Heart left ventricle (tissue), 16 donors: ENCODE data around the gene RCBTB1. TPM values are rescaled to one million over a fixed set of nuclear protein-coding genes. Genes with fewer than 3 reads are reported as not detected.

Source experiments
- ATAC-seq, 4 donors: fragments of 200-7000 bp; cut with Tn5 transposase; one replicate each; pipeline ENCODE4 v1.9.1; 2020 to 2022; ENCODE audit warnings: moderate library complexity in 4 of 4, mild to moderate bottlenecking in 3 of 4, moderate number of reproducible peaks in 1 of 4
- DNase-seq, 5 donors: peaks; one replicate each; pipeline ENCODE4 v3.0.0-alpha.2; 2020
- H3K27ac ChIP-seq, 12 donors: fragments of 200-600 bp; sonication (generic) in 4 of 12; one replicate each; pipeline versions ENCODE4 v1.5.0 to v1.8.0; 2016 to 2022; ENCODE audit warnings: mild to moderate bottlenecking in 2 of 12
- H3K27me3 ChIP-seq, 9 donors: fragments of 200-600 bp; sonication (generic) in 2 of 9; one replicate each; pipeline versions ENCODE4 v1.5.1 to v1.8.0; 2016 to 2022; ENCODE audit warnings: mild to moderate bottlenecking in 3 of 9
- H3K36me3 ChIP-seq, 9 donors: fragments of 200-600 bp; sonication (generic) in 2 of 9; one replicate each; pipeline versions ENCODE4 v1.5.0 to v1.8.0; 2018 to 2022; ENCODE audit warnings: mild to moderate bottlenecking in 2 of 9
- H3K4me1 ChIP-seq, 12 donors: fragments of 200-600 bp; sonication (generic) in 4 of 12; one replicate each; pipeline versions ENCODE4 v1.5.0 to v1.8.0; 2016 to 2022; ENCODE audit warnings: mild to moderate bottlenecking in 3 of 12
- H3K4me3 ChIP-seq, 12 donors: fragments of 200-600 bp; sonication (generic) in 4 of 12; one replicate each; pipeline versions ENCODE4 v1.5.0 to v1.8.0; 2017 to 2022; ENCODE audit warnings: mild to moderate bottlenecking in 9 of 12, moderate library complexity in 4 of 12
- H3K9me3 ChIP-seq, 12 donors: fragments of 200-600 bp; sonication (generic) in 4 of 12; one replicate each; pipeline versions ENCODE4 v1.5.0 to v1.8.0; 2016 to 2022; ENCODE audit warnings: mild to moderate bottlenecking in 1 of 12
- POLR2A ChIP-seq, 2 donors: fragments of 450-650 bp; IDR thresholded peaks; one replicate each; pipeline ENCODE4 v1.6.1; 2017; ENCODE audit warnings: antibody characterized with exemption in 2 of 2, mild to moderate bottlenecking in 2 of 2, moderate library complexity in 2 of 2
- WGBS, 4 donors: extraction: QIAGEN DNeasy Blood & Tissue Kit in 2 of 4; methylation state at CpG; one replicate each; pipeline versions ENCODE4 v1.1.5 to v1.1.7; 2013 to 2018; 5-methylcytosine and 5-hydroxymethylcytosine counted together
- intact Hi-C, 10 donors: fragments of 100-400 bp; cut with DNase I; formaldehyde crosslinking; loops; one replicate each; pipeline versions ENCODE4 v1.11.1 to v1.14.2; 2022
- polyA plus RNA-seq, 2 donors: library from polyadenylated mRNA; stranded (reverse); fragments of 200-250 nt; gene quantifications; one replicate each; pipeline ENCODE4 v1.2.3, GENCODE V29; 2013
- total RNA-seq, 9 donors: library from RNA; depleted of rRNA in 2 of 9; stranded (reverse); fragments of >200 nt in 2 of 9; fragmentation: NEBNext Ultra II Directional in 3 of 9; extraction: Animal tissue kit (Norgen Biotek cat#: 25700) in 3 of 9; gene quantifications; one replicate each; pipeline versions ENCODE4 v1.1.0 to v1.2.4, GENCODE V29; 2016 to 2023
- TF ChIP-seq, protein P1 (sequence below), 12 donors: fragments of 200-600 bp; sonication (generic) in 4 of 12; IDR thresholded peaks; one replicate each; pipeline versions ENCODE4 v1.5.0 to v1.8.0; 2018 to 2022; ENCODE audit warnings: antibody characterized with exemption in 12 of 12, mild to moderate bottlenecking in 5 of 12
- donor health status: ischemic (EF 13 %, LVEDD 7.1; RV severe dilation, severe dysfunction).
- donor health status: healthy with polysubstance abuse.
- donor health status: DM: no; HTN: yes; CAD: no.
- donor health status: DM: no; HTN: no; CAD: no.
- donor health status: ischemic (EF 25% LVEDD 6.9; RV normal size, moderate dysfunction).
- donor health status: ischemic (EF 25% LVEDD 5.7; RV mildly dilated, moderate dysfunction).
- donor health status: healthy.
- donor health status: DM: yes; HTN: yes; CAD: no.
- donor health status: ischemic (EF 35%, LVEDD 5.7; RV mildly dilated, moderate dysfunction).
- donor health status: nonischemic (EF 11% LVEDD 7.7; RV severe dilation, severe dysfunction).
- donor health status: DM: yes; HTN: yes; CAD: no.
- donor health status: PGD.
- donor health status: ischemic (EF 29% LVEDD 5.4; RV normal size, mild dysfunction).
- donor health status: nonischemic (EF 23%, LVEDD 6.1; RV moderate dilation, normal function).

The RCBTB1 gene
- total and polyA plus RNA-seq, 11 donors = 8.5 to 25.8 (median 16.2) TPM

- Histone ChIP-seq H3K9me3 (peaks cover 0 to 12% (median 0%) of the 10 kb centered on the region in 12 donors), H3K27me3 (no peaks in the 10 kb centered on the region), H3K4me3 (no peak overlapping the region), H3K4me1 (peaks cover 0 to 7% (median 0%) of the 10 kb centered on the region in 12 donors), H3K36me3 (no peaks in the 10 kb centered on the region), H3K27ac (no peak overlapping the region)
- WGBS, 4 donors = 91 to 100% (median 99%) methylated on average over 1 of the region's 1 CpG
- intact Hi-C loops = loop anchor here in 7 of 10 donors (2.0 to 10.0 kb wide), 7 partner anchors 111 to 311 kb away; partner anchors contain the start of genes CAB39L (in 4 of the 7), SETDB2 (in 4 of the 7) and PHF11 (in 2 of the 7)
- no peak for TF ChIP-seq POLR2A (IDR thresholded peaks at IDR 0.05)
- TF ChIP-seq, protein P1, sequence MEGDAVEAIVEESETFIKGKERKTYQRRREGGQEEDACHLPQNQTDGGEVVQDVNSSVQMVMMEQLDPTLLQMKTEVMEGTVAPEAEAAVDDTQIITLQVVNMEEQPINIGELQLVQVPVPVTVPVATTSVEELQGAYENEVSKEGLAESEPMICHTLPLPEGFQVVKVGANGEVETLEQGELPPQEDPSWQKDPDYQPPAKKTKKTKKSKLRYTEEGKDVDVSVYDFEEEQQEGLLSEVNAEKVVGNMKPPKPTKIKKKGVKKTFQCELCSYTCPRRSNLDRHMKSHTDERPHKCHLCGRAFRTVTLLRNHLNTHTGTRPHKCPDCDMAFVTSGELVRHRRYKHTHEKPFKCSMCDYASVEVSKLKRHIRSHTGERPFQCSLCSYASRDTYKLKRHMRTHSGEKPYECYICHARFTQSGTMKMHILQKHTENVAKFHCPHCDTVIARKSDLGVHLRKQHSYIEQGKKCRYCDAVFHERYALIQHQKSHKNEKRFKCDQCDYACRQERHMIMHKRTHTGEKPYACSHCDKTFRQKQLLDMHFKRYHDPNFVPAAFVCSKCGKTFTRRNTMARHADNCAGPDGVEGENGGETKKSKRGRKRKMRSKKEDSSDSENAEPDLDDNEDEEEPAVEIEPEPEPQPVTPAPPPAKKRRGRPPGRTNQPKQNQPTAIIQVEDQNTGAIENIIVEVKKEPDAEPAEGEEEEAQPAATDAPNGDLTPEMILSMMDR (IDR thresholded peaks at IDR 0.05) = no peak
- ATAC-seq = no peak
- DNase-seq = no peak
Measured at GRCh38 chr13:49608651-49609331, 23.4 kb upstream of the RCBTB1 start.

DNA sequence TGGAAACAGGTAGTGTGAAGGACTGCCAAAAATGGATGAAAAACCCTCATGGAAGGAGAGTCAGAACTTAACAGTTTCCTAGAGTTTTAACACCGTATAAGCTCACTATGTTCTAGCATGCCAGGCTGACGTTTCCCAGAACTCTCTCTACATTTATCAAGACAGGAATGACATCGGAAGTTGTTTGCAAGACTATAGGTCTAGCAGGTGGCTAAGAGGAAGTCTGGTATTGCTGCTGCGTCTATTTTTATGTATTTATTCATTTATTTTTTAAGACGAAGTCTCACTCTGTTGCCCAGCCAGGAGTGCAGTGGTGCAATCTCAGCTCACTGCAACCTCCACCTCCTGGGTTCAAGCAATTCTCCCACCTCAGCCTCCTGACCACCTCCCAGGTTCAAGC lies 22.4 kb upstream of the RCBTB1 start:
- peaks cover 0 to 7% (median 0%) of the 10 kb centered on the region in 12 donors for H3K4me1 ChIP-seq
- no peaks in the 10 kb centered on the region for H3K36me3 ChIP-seq
- no peak overlapping the region for H3K27ac ChIP-seq
- no peak for TF ChIP-seq POLR2A (IDR thresholded peaks at IDR 0.05)
- TF ChIP-seq, protein P1 (IDR thresholded peaks at IDR 0.05) = no peak
- ATAC-seq = no peak
- peaks cover 0 to 12% (median 0%) of the 10 kb centered on the region in 12 donors for H3K9me3 ChIP-seq
- no peak for DNase-seq
- H3K4me3 ChIP-seq = no peak overlapping the region
- WGBS, 4 donors = 34 to 47% (median 43%) methylated on average over 5 of the region's 5 CpGs
- no peaks in the 10 kb centered on the region for H3K27me3 ChIP-seq
- intact Hi-C loops = loop anchor here (1.0 to 10.0 kb wide), 9 partner anchors 110 to 310 kb away; partner anchors contain the start of genes CAB39L (in 4 of the 10), SETDB2 (in 4 of the 10) and PHF11 (in 2 of the 10)

DNA sequence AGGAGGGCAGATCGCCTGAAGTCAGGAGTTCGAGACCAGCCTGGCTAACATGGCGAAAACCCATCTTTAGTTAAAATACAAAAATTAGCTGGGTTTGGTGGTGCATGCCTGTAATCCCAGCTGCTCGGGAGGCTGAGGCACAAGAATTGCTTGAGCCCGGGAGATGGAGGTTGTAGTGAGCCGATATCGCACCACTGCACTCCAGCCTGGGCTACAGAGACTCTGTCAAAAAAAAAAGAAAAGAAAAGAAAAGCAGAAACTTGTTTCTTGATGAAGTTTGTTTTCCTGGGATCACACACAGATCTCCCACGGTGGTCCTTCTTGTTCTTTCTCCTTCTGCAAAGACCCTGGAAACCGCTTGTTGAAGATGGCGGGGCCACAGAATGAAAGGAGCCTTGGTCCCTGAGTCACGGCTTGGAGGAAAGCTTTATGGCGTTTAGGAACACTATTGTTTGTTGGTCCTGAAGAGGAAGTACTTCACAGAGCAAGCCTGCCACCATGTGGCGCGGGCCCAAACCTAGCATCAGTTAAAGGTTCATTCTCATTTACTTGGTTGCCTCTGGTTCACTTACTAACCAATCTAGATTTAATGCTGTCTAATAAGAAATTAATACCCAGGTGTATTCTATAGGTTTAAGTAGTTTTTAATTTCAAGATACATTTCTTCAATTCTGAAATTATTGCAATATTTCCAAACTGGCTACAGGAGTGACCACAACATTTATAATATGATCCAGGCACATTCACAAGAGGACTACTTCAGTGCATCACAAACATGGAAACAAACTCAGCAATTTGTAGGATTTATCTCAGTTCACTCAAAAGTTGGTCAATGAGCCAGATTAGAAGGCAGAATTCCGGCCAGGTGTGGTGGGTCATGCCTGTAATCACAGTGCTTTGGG lies 21.6 kb upstream of the RCBTB1 start:
- intact Hi-C loops = loop anchor here in 9 of 10 donors (1.0 to 10.0 kb wide), 9 partner anchors 110 to 310 kb away; partner anchors contain the start of genes CAB39L (in 4 of the 9), SETDB2 (in 4 of the 9) and PHF11 (in 2 of the 9)
- Histone ChIP-seq H3K9me3 (peaks cover 0 to 5% (median 0%) of the 10 kb centered on the region in 12 donors), H3K4me1 (peaks cover 0 to 7% (median 0%) of the 10 kb centered on the region in 12 donors), H3K27me3 (no peaks in the 10 kb centered on the region), H3K27ac (peak overlapping the region in 2 of 12 donors; percentile 28 to 50), H3K4me3 (peak overlapping the region in 11 of 12 donors; percentile 13 to 52 (median 36)), H3K36me3 (no peaks in the 10 kb centered on the region)
- ATAC-seq = peak; percentile 94 to 98 (median 98)
- TF ChIP-seq, protein P1 (IDR thresholded peaks at IDR 0.05) = peak; percentile 66 to 93 (median 84)
- TF ChIP-seq POLR2A (IDR thresholded peaks at IDR 0.05) = no peak
- DNase-seq = peak; percentile 83 to 90 (median 88)
- WGBS, 4 donors = 31 to 36% (median 33%) methylated on average over 15 of the region's 15 CpGs
